Measurements from ENCODE around the gene C2CD3. TPM values are rescaled to one million over a fixed set of nuclear protein-coding genes. Genes with fewer than 3 reads are reported as not detected.
A peak's percentile ranks its signal among the peaks of the same experiment; 100 is the strongest.

C2CD3 gene
- total and polyA plus RNA-seq, 3 experiments from 2014 or later = 9.1 to 41.7 (median 35.6) TPM

GRCh38 chr11:74171630-74171968 is 797 bp upstream of the C2CD3 start:
- peaks cover 11% of the 10 kb centered on the region for H3K36me3 ChIP-seq (ENCODE audit: insufficient read depth, low read length)
- no peak for DNase-seq
- ChIA-PET CTCF (interaction anchor here (1.1 to 2.1 kb wide), 2 partner anchors 201 to 208 kb away, joined by 4 to 5 read pairs; no protein-coding TSS in a partner anchor), POLR2A (interaction anchor here (0.8 to 1.5 kb wide), 3 partner anchors 51 to 322 kb away, joined by 3 to 6 read pairs (median 3); partner anchors contain the start of gene LIPT2)
- H3K9me3 ChIP-seq (ENCODE audit: low read length) = no peaks in the 10 kb centered on the region
- Mint-ChIP-seq H3K4me3 (no peak overlapping the region), H3K36me3 (peaks cover 0 to 26% (median 7%) of the 10 kb centered on the region in 3 donors), H3K4me1 (peaks cover 8 to 24% (median 16%) of the 10 kb centered on the region in 3 donors), H3K9me3 (no peaks in the 10 kb centered on the region), H3K27ac (no peak overlapping the region), H3K27me3 (no peaks in the 10 kb centered on the region)
- H3K4me1 ChIP-seq (ENCODE audit: insufficient read depth, low read length) = peaks cover 33% of the 10 kb centered on the region
- H3K4me3 ChIP-seq (ENCODE audit: low read length) = peak overlapping the region; percentile 83
- no peaks in the 10 kb centered on the region for H3K27me3 ChIP-seq (ENCODE audit: insufficient read depth, low read length, poor library complexity, severe bottlenecking)
- peak overlapping the region; percentile 88 for H3K27ac ChIP-seq (ENCODE audit: low read depth, low read length)

DNA sequence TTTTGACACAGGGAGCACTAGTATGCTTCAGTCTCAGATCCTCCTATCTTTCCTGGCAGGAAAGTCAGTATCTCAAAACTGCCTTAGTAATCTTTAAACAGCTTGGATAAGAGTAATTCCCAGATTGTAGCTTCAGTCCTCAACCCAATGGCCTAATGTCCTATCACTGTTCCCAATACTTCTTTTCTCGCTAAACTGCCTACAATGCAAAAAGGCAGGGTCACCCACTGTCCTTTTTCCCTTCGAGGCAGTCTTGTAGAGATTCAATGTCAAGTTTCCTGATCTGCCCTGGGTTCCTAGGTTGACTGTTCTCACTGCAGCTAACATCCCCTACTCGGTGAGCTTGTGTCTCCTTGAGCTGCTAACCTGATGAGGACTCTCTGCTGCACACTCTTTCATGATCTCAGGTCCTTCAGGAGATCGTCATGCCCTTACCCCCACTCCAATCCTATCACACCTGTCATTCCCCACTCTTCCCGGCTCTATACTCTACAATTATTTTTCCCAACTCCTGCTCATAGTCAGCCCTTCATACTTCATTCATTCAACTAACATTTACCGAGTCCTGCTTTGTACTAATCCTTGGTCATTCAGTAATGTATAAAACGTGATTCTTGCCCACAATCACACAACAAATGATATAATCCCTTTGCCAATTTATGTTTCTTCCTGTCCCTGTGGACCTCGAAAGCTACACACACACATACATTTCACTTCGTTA is 904 bp downstream of the C2CD3 start:
- ChIA-PET CTCF (interaction anchor here (2.1 kb wide), 1 partner anchor 206 kb away, joined by 5 read pairs; no protein-coding TSS in a partner anchor), POLR2A (interaction anchor here (0.6 to 1.5 kb wide), 5 partner anchors 166 to 382 kb away, joined by 3 to 8 read pairs (median 4); partner anchors contain the start of genes LIPT2 and UCP2)
- no peak overlapping the region for H3K27ac Mint-ChIP-seq

DNA sequence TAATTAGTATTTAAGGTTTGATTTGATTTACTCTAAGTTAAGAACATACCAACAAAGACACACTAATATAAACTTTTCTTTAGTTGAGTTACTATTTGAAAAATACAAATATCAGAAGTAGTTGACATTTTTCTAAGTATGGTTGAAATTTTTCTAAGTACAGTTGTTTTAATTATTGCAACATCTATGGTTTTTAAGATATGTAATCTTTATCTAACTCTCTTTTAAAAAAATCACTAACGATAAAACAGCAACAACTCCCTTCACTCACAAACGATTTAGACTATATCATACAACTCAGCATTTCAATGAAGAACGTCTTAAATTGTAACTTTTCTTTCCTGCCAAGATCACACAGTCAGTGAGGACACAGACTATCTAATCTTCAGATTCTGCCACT is 2.0 kb downstream of the C2CD3 start:
- H3K4me3 ChIP-seq (ENCODE audit: low read length) = no peak overlapping the region
- peak overlapping the region in 3 of 8 donors; percentile 10 to 82 (median 10) for H3K27ac Mint-ChIP-seq
- H3K4me3 Mint-ChIP-seq = peak overlapping the region in 2 of 7 donors; percentile 2 to 42

More for the DNA sequence above, 904 bp downstream of the C2CD3 start:
- H3K36me3 ChIP-seq (ENCODE audit: insufficient read depth, low read length) = peaks cover 11% of the 10 kb centered on the region
- no peaks in the 10 kb centered on the region for H3K27me3 ChIP-seq (ENCODE audit: insufficient read depth, low read length, poor library complexity, severe bottlenecking)
- peak overlapping the region; percentile 88 for H3K27ac ChIP-seq (ENCODE audit: low read depth, low read length)
- no peak overlapping the region for H3K4me3 Mint-ChIP-seq
- H3K4me3 ChIP-seq (ENCODE audit: low read length) = peak overlapping the region; percentile 83
- peaks cover 33% of the 10 kb centered on the region for H3K4me1 ChIP-seq (ENCODE audit: insufficient read depth, low read length)
- no peak for DNase-seq
- H3K4me1 Mint-ChIP-seq = peaks cover 8 to 32% (median 23%) of the 10 kb centered on the region in 3 donors
- H3K36me3 Mint-ChIP-seq = peaks cover 0 to 36% (median 14%) of the 10 kb centered on the region in 3 donors
- no peaks in the 10 kb centered on the region for H3K9me3 ChIP-seq (ENCODE audit: low read length)
- H3K9me3 Mint-ChIP-seq = no peaks in the 10 kb centered on the region
- no peaks in the 10 kb centered on the region for H3K27me3 Mint-ChIP-seq

DNA sequence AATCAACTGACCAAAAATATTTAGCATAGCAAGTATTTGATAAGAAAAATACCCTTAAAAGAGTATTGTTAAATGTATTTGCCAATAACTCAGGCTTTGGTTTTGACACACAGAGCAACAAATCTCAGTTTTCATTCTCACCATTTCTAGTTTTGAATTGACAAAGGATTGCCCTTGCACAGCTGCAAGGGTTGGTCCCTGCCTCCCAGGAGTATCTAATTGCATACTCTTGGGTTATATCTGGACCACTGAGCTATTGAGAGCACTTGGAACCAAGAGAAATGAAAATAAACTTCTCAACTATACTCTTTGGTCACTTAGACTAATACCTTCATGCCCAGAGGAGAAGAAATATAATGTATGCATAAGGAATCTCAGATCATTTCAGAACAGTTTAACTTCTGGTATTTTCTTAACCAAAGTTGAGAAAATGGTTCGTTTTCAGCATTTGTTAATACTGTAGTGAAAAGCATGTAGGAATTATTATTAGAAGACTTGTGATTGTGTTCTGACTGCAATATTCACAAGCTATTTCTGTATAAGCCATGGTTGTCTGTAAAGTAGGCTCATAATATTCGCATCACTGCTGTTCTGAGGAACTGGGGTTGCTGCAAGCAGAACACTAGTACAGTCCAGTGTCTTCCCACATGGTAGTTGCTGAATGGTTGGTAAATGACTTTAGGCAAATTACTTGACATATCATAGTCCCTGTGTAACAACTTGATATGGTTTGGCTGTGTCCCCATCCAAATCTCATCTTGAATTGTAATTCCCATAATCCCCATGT is 7.9 kb downstream of the C2CD3 start:
- Mint-ChIP-seq H3K27ac (peak overlapping the region in 2 of 8 donors; percentile 68 to 70), H3K4me1 (peaks cover 21 to 54% (median 54%) of the 10 kb centered on the region in 3 donors), H3K4me3 (no peak overlapping the region), H3K27me3 (no peaks in the 10 kb centered on the region), H3K9me3 (no peaks in the 10 kb centered on the region), H3K36me3 (peaks cover 6 to 66% (median 22%) of the 10 kb centered on the region in 3 donors)
- DNase-seq = no peak
- Histone ChIP-seq H3K27ac (ENCODE audit: low read depth, low read length) (no peak overlapping the region), H3K36me3 (ENCODE audit: insufficient read depth, low read length) (peaks cover 13% of the 10 kb centered on the region), H3K4me1 (ENCODE audit: insufficient read depth, low read length) (no peaks in the 10 kb centered on the region), H3K4me3 (ENCODE audit: low read length) (no peak overlapping the region), H3K9me3 (ENCODE audit: low read length) (no peaks in the 10 kb centered on the region), H3K27me3 (ENCODE audit: insufficient read depth, low read length, poor library complexity, severe bottlenecking) (no peaks in the 10 kb centered on the region)
- ChIA-PET CTCF (no interaction called here), POLR2A (no interaction called here)

More for the DNA sequence above, 2.0 kb downstream of the C2CD3 start:
- H3K27ac ChIP-seq (ENCODE audit: low read depth, low read length) = no peak overlapping the region
- no peak for DNase-seq
- POLR2A ChIA-PET = no interaction called here
- Mint-ChIP-seq H3K4me1 (peaks cover 5 to 28% (median 18%) of the 10 kb centered on the region in 3 donors), H3K9me3 (no peaks in the 10 kb centered on the region), H3K27me3 (no peaks in the 10 kb centered on the region), H3K36me3 (peaks cover 0 to 41% (median 14%) of the 10 kb centered on the region in 3 donors)
- H3K36me3 ChIP-seq (ENCODE audit: insufficient read depth, low read length) = peaks cover 11% of the 10 kb centered on the region
- CTCF ChIA-PET = no interaction called here
- no peaks in the 10 kb centered on the region for H3K27me3 ChIP-seq (ENCODE audit: insufficient read depth, low read length, poor library complexity, severe bottlenecking)
- H3K9me3 ChIP-seq (ENCODE audit: low read length) = no peaks in the 10 kb centered on the region
- H3K4me1 ChIP-seq (ENCODE audit: insufficient read depth, low read length) = peaks cover 29% of the 10 kb centered on the region

DNA sequence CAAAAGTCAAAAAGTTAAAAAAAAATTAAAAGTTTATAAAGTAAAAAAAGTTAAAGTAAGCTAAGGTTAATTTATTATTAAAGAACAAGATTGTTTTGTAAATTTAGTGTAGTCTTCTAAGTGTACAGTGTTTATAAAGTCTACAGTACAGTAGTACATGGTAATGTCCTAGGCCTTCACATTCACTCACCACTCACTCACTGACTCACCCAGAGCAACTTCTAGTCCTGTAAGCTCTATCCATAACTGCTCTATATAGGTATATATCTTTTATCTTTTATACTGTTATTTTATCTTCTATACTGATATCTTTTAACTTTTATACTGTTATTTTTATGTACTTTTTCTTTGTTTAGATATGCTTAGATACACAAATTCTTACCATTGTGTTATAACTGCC is 11.2 kb downstream of the C2CD3 start:
- Mint-ChIP-seq H3K36me3 (peaks cover 8 to 60% (median 19%) of the 10 kb centered on the region in 3 donors), H3K9me3 (no peaks in the 10 kb centered on the region), H3K4me1 (peaks cover 21 to 53% (median 46%) of the 10 kb centered on the region in 3 donors), H3K27ac (no peak overlapping the region), H3K27me3 (no peaks in the 10 kb centered on the region), H3K4me3 (no peak overlapping the region)
- CTCF ChIA-PET = no interaction called here
- H3K36me3 ChIP-seq (ENCODE audit: insufficient read depth, low read length) = peaks cover 8% of the 10 kb centered on the region
- DNase-seq = no peak
- POLR2A ChIA-PET = no interaction called here
- no peak overlapping the region for H3K27ac ChIP-seq (ENCODE audit: low read depth, low read length)
- H3K9me3 ChIP-seq (ENCODE audit: low read length) = no peaks in the 10 kb centered on the region
- no peak overlapping the region for H3K4me3 ChIP-seq (ENCODE audit: low read length)
- H3K4me1 ChIP-seq (ENCODE audit: insufficient read depth, low read length) = no peaks in the 10 kb centered on the region
- no peaks in the 10 kb centered on the region for H3K27me3 ChIP-seq (ENCODE audit: insufficient read depth, low read length, poor library complexity, severe bottlenecking)

GRCh38 chr11:74157169-74157568 is 13.6 kb downstream of the C2CD3 start:
- H3K27me3 Mint-ChIP-seq = no peaks in the 10 kb centered on the region
- POLR2A ChIA-PET = no interaction called here

GRCh38 chr11:74154620-74155281 is 16.1 kb downstream of the C2CD3 start:
- peaks cover 9 to 36% (median 31%) of the 10 kb centered on the region in 3 donors for H3K4me1 Mint-ChIP-seq
- no peak overlapping the region for H3K27ac Mint-ChIP-seq
- no peak overlapping the region for H3K27ac ChIP-seq (ENCODE audit: low read depth, low read length)
- no peaks in the 10 kb centered on the region for H3K27me3 Mint-ChIP-seq
- H3K9me3 Mint-ChIP-seq = no peaks in the 10 kb centered on the region
- no peaks in the 10 kb centered on the region for H3K9me3 ChIP-seq (ENCODE audit: low read length)
- H3K4me3 ChIP-seq (ENCODE audit: low read length) = no peak overlapping the region
- ChIA-PET CTCF (no interaction called here), POLR2A (no interaction called here)
- no peaks in the 10 kb centered on the region for H3K36me3 ChIP-seq (ENCODE audit: insufficient read depth, low read length)
- no peak for DNase-seq
- no peaks in the 10 kb centered on the region for H3K4me1 ChIP-seq (ENCODE audit: insufficient read depth, low read length)
- no peaks in the 10 kb centered on the region for H3K27me3 ChIP-seq (ENCODE audit: insufficient read depth, low read length, poor library complexity, severe bottlenecking)
- H3K36me3 Mint-ChIP-seq = peaks cover 14 to 43% (median 25%) of the 10 kb centered on the region in 3 donors
- no peak overlapping the region for H3K4me3 Mint-ChIP-seq

More at GRCh38 chr11:74157169-74157568, 13.6 kb downstream of the C2CD3 start:
- peaks cover 8% of the 10 kb centered on the region for H3K36me3 ChIP-seq (ENCODE audit: insufficient read depth, low read length)
- CTCF ChIA-PET = no interaction called here
- no peak overlapping the region for H3K27ac ChIP-seq (ENCODE audit: low read depth, low read length)
- no peaks in the 10 kb centered on the region for H3K27me3 ChIP-seq (ENCODE audit: insufficient read depth, low read length, poor library complexity, severe bottlenecking)
- no peaks in the 10 kb centered on the region for H3K9me3 Mint-ChIP-seq
- H3K4me1 ChIP-seq (ENCODE audit: insufficient read depth, low read length) = no peaks in the 10 kb centered on the region
- H3K27ac Mint-ChIP-seq = no peak overlapping the region
- no peak for DNase-seq
- peaks cover 11 to 45% (median 43%) of the 10 kb centered on the region in 3 donors for H3K4me1 Mint-ChIP-seq
- H3K4me3 ChIP-seq (ENCODE audit: low read length) = no peak overlapping the region
- H3K4me3 Mint-ChIP-seq = no peak overlapping the region
- H3K9me3 ChIP-seq (ENCODE audit: low read length) = no peaks in the 10 kb centered on the region
- peaks cover 17 to 50% (median 31%) of the 10 kb centered on the region in 3 donors for H3K36me3 Mint-ChIP-seq
